SK-N-SH treated with all-trans-retinoic acid at 6 μM for 48 hours (cell line): Measurements from ENCODE around the gene FZD7.

Experiments used
- ATAC-seq: fragments of 200-7000 bp; cut with Tn5 transposase; 3 replicates; pipeline ENCODE4 v1.9.1; 2020; ENCODE audit warnings: mild to moderate bottlenecking, moderate library complexity
- ARNTL ChIP-seq: fragments of 450-650 bp; formaldehyde crosslinking; IDR thresholded peaks from 2 replicates; pipeline ENCODE4 v1.5.0; 2020; ENCODE audit warnings: low read depth, mild to moderate bottlenecking, moderate library complexity, borderline replicate concordance
- BACH2 ChIP-seq: fragments of 250-450 bp; sonication (Bioruptor Pico); IDR thresholded peaks from 2 replicates; pipeline ENCODE4 v1.9.0; 2021; ENCODE audit warnings: mild to moderate bottlenecking, borderline replicate concordance
- CSDC2 ChIP-seq: fragments of 250-450 bp; sonication (Bioruptor Pico); IDR thresholded peaks from 2 replicates; pipeline ENCODE4 v1.5.0; 2020; ENCODE audit warnings: mild to moderate bottlenecking, moderate library complexity
- ESRRG ChIP-seq: fragments of 250-450 bp; sonication (Bioruptor Pico); IDR thresholded peaks from 2 replicates; pipeline ENCODE4 v1.6.1; 2021; ENCODE audit warnings: mild to moderate bottlenecking
- ISL1 ChIP-seq: fragments of 250-450 bp; sonication (Bioruptor Pico); IDR thresholded peaks from 2 replicates; pipeline ENCODE4 v2.1.2; 2022; ENCODE audit warnings: mild to moderate bottlenecking, moderate library complexity
- OSR1 ChIP-seq: fragments of 250-450 bp; sonication (Bioruptor Pico); IDR thresholded peaks from 2 replicates; pipeline ENCODE4 v1.8.0; 2022; ENCODE audit warnings: moderate library complexity, mild to moderate bottlenecking, inconsistent platforms
- PPARA ChIP-seq: fragments of 250-450 bp; sonication (Bioruptor Pico); IDR thresholded peaks from 2 replicates; pipeline ENCODE4 v1.5.0; 2020; ENCODE audit warnings: mild to moderate bottlenecking, borderline replicate concordance
- RARB ChIP-seq: fragments of 250-450 bp; sonication (Bioruptor Pico); IDR thresholded peaks from 2 replicates; pipeline ENCODE4 v1.8.0; 2021; ENCODE audit warnings: mild to moderate bottlenecking, moderate library complexity
- SNAI2 ChIP-seq: fragments of 250-450 bp; sonication (Bioruptor Pico); IDR thresholded peaks from 2 replicates; pipeline ENCODE4 v1.5.0; 2020; ENCODE audit warnings: mild to moderate bottlenecking, moderate library complexity
- TCF4 ChIP-seq: fragments of 250-450 bp; sonication (Bioruptor Pico); IDR thresholded peaks from 2 replicates; pipeline ENCODE4 v1.8.0; 2021; ENCODE audit warnings: mild to moderate bottlenecking, moderate library complexity, borderline replicate concordance
- ZC3H10 ChIP-seq: fragments of 250-450 bp; sonication (Bioruptor Pico); IDR thresholded peaks from 2 replicates; pipeline ENCODE4 v1.5.1; 2021; ENCODE audit warnings: mild to moderate bottlenecking, moderate library complexity
- ZFP3 ChIP-seq: fragments of 250-450 bp; sonication (Bioruptor Pico); IDR thresholded peaks from 2 replicates; pipeline ENCODE4 v1.5.0; 2020; ENCODE audit warnings: mild to moderate bottlenecking, moderate library complexity
- ZFP30 ChIP-seq: fragments of 450-650 bp; formaldehyde crosslinking; IDR thresholded peaks from 2 replicates; pipeline ENCODE4 v1.5.0; 2022; ENCODE audit warnings: mild to moderate bottlenecking, moderate library complexity
- ZNF70 ChIP-seq: fragments of 450-650 bp; formaldehyde crosslinking; IDR thresholded peaks from 2 replicates; pipeline ENCODE4 v1.5.0; 2020; ENCODE audit warnings: mild to moderate bottlenecking, moderate library complexity
- ZNF8 ChIP-seq: fragments of 450-650 bp; formaldehyde crosslinking; IDR thresholded peaks from 2 replicates; pipeline ENCODE4 v1.5.0; 2020; ENCODE audit warnings: mild to moderate bottlenecking, moderate library complexity
- TF ChIP-seq, protein P1 (sequence below): fragments of 250-450 bp; sonication (Bioruptor Pico); IDR thresholded peaks from 2 replicates; pipeline ENCODE4 v1.8.0; 2020; ENCODE audit warnings: mild to moderate bottlenecking, moderate library complexity, borderline replicate concordance
- TF ChIP-seq, protein P2 (sequence below): fragments of 250-450 bp; sonication (Bioruptor Pico); IDR thresholded peaks from 2 replicates; pipeline ENCODE4 v1.5.1; 2020; ENCODE audit warnings: low read depth, mild to moderate bottlenecking, moderate library complexity
- TF ChIP-seq, protein P3 (sequence below): fragments of 250-450 bp; sonication (Bioruptor Pico); IDR thresholded peaks from 2 replicates; pipeline ENCODE4 v1.5.1; 2021; ENCODE audit warnings: mild to moderate bottlenecking, moderate library complexity
- TF ChIP-seq, protein P4 (sequence below): fragments of 250-450 bp; sonication (Bioruptor Pico); IDR thresholded peaks from 2 replicates; pipeline ENCODE4 v1.8.0; 2021; ENCODE audit warnings: low read depth, mild to moderate bottlenecking, moderate library complexity, borderline replicate concordance

FZD7 gene

DNA sequence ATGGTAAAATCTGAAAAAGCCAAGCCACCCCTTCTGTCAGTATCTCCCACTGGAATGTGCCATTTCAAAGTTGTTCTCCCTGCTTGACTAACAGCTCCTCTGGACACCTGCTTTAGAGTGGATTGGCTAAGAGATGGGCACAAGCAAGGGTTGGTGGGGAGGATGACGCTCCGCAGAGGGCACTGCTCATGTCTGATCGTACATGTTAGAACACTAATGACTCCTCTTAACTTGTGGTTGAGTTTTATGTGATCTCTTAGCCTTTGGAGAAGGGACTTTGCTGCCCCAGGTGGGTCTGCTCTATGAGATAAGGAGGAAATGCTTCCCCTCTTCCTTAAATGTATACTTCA, 31.2 kb downstream of the FZD7 start:
- TF ChIP-seq ZNF70 (CRISPR knock-in tag) (no peak), SNAI2 (CRISPR knock-in tag) (no peak), ESRRG (CRISPR knock-in tag) (no peak), ZC3H10 (CRISPR knock-in tag) (no peak), ZFP3 (CRISPR knock-in tag) (no peak), BACH2 (CRISPR knock-in tag) (no peak)
- TF ChIP-seq, protein P1, sequence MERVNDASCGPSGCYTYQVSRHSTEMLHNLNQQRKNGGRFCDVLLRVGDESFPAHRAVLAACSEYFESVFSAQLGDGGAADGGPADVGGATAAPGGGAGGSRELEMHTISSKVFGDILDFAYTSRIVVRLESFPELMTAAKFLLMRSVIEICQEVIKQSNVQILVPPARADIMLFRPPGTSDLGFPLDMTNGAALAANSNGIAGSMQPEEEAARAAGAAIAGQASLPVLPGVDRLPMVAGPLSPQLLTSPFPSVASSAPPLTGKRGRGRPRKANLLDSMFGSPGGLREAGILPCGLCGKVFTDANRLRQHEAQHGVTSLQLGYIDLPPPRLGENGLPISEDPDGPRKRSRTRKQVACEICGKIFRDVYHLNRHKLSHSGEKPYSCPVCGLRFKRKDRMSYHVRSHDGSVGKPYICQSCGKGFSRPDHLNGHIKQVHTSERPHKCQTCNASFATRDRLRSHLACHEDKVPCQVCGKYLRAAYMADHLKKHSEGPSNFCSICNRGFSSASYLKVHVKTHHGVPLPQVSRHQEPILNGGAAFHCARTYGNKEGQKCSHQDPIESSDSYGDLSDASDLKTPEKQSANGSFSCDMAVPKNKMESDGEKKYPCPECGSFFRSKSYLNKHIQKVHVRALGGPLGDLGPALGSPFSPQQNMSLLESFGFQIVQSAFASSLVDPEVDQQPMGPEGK (CRISPR knock-in tag) = no peak
- TF ChIP-seq, protein P2, sequence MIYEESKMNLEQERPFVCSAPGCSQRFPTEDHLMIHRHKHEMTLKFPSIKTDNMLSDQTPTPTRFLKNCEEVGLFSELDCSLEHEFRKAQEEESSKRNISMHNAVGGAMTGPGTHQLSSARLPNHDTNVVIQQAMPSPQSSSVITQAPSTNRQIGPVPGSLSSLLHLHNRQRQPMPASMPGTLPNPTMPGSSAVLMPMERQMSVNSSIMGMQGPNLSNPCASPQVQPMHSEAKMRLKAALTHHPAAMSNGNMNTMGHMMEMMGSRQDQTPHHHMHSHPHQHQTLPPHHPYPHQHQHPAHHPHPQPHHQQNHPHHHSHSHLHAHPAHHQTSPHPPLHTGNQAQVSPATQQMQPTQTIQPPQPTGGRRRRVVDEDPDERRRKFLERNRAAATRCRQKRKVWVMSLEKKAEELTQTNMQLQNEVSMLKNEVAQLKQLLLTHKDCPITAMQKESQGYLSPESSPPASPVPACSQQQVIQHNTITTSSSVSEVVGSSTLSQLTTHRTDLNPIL (CRISPR knock-in tag) = no peak
- ATAC-seq = no peak

DNA sequence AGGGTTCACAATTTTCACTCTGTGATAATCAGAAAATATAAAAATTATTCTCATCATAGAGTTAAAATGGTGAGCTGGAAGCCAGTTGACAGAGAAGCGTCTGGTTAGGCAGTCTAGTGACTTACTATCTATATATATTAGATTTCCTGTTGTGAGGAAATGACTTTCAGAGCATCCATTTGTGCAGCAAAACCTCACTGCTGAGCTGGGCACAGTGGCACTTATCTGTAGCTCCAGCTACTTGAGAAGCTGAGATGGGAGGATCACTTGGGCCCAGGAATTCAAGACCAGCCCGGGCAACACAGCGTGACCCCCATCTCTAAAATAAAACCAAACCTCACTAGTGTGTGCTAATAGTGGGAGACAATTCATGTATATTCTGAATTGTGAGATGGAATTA, 32.2 kb downstream of the FZD7 start:
- ATAC-seq = no peak
- no peak for TF ChIP-seq ZC3H10 (CRISPR knock-in tag)

DNA sequence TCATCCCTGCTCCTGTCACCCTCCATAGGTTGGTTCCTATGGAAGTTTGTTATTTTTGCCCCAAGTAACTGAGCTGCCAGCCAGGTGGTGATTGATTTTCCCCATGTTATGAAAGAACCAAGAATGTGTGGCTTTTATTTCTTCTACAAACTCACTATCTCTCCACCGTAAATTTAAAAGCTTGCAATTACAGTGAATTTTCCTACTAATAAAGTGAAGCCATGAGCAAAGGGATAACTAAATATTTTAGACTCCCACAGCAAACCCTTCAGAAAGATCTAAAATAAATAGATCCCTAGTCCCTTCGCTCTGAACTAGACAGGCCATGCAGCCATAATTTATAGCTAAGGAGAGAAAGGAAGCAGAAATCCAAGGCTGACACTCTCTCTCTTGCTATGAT, 33.2 kb downstream of the FZD7 start:
- no peak for TF ChIP-seq PPARA (CRISPR knock-in tag)
- TF ChIP-seq SNAI2 (CRISPR knock-in tag) = no peak
- no peak for TF ChIP-seq ZFP3 (CRISPR knock-in tag)
- no peak for TF ChIP-seq ARNTL (CRISPR knock-in tag)
- TF ChIP-seq, protein P1 (CRISPR knock-in tag) = no peak
- TF ChIP-seq TCF4 (CRISPR knock-in tag) = no peak
- TF ChIP-seq, protein P3, sequence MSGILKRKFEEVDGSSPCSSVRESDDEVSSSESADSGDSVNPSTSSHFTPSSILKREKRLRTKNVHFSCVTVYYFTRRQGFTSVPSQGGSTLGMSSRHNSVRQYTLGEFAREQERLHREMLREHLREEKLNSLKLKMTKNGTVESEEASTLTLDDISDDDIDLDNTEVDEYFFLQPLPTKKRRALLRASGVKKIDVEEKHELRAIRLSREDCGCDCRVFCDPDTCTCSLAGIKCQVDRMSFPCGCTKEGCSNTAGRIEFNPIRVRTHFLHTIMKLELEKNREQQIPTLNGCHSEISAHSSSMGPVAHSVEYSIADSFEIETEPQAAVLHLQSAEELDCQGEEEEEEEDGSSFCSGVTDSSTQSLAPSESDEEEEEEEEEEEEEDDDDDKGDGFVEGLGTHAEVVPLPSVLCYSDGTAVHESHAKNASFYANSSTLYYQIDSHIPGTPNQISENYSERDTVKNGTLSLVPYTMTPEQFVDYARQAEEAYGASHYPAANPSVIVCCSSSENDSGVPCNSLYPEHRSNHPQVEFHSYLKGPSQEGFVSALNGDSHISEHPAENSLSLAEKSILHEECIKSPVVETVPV (CRISPR knock-in tag) = no peak
- no peak for TF ChIP-seq ZNF70 (CRISPR knock-in tag)
- no peak for TF ChIP-seq ZNF8 (CRISPR knock-in tag)
- TF ChIP-seq, protein P4, sequence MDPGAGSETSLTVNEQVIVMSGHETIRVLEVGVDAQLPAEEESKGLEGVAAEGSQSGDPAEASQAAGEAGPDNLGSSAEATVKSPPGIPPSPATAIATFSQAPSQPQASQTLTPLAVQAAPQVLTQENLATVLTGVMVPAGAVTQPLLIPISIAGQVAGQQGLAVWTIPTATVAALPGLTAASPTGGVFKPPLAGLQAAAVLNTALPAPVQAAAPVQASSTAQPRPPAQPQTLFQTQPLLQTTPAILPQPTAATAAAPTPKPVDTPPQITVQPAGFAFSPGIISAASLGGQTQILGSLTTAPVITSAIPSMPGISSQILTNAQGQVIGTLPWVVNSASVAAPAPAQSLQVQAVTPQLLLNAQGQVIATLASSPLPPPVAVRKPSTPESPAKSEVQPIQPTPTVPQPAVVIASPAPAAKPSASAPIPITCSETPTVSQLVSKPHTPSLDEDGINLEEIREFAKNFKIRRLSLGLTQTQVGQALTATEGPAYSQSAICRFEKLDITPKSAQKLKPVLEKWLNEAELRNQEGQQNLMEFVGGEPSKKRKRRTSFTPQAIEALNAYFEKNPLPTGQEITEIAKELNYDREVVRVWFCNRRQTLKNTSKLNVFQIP (CRISPR knock-in tag) = no peak
- TF ChIP-seq ISL1 (CRISPR knock-in tag) = no peak
- TF ChIP-seq, all 23 proteins: peak for 0
- ATAC-seq = no peak

DNA sequence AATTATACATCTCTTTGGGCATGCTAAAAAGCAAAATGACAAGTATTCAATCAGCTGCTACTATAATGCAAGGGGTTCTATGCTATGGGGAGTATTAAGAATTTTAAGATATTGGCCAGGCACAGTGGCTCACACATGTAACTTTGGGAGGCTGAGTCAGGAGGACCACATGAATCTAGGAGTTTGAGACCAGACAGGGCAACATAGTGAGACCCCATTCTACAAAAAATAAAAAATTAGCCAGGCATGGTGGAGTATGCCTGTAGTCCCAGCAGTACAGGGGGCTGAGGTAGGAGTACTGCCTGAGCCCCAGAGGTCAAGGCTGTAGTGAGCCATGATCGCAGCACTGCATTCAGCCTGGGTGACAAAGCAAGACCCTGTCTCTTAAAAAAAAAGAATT, 33.9 kb downstream of the FZD7 start:
- ATAC-seq = no peak

More for the DNA sequence above, 33.9 kb downstream of the FZD7 start:
- TF ChIP-seq ISL1 (CRISPR knock-in tag) (no peak), CSDC2 (CRISPR knock-in tag) (no peak), ZFP3 (CRISPR knock-in tag) (no peak), BACH2 (CRISPR knock-in tag) (no peak), RARB (CRISPR knock-in tag) (no peak), ZFP30 (CRISPR knock-in tag) (no peak), ZC3H10 (CRISPR knock-in tag) (no peak), TCF4 (CRISPR knock-in tag) (no peak), OSR1 (no peak)
- TF ChIP-seq, protein P2 (CRISPR knock-in tag) = no peak
- TF ChIP-seq, protein P1 (CRISPR knock-in tag) = no peak
- TF ChIP-seq, protein P4 (CRISPR knock-in tag) = no peak
